PFSK-1 (cell line): ENCODE measurements around the gene WIF1.

Experiments
- FOXP2 ChIP-seq: optimal IDR thresholded peaks from 2 replicates; pipeline ENCODE3; 2011; ENCODE audit warnings: borderline replicate concordance, control low read depth, inconsistent platforms; ENCODE audit not compliant: insufficient read depth; ENCODE audit errors: extremely low read length, extremely low read depth
- POLR2AphosphoS5 ChIP-seq: IDR thresholded peaks from 2 replicates; pipeline ENCODE4 v1.6.1; 2012; ENCODE audit warnings: low read depth, mild to moderate bottlenecking, control low read depth, low read length, moderate library complexity
- SIN3A ChIP-seq: IDR thresholded peaks from 2 replicates; pipeline ENCODE4 v1.6.1; 2012; ENCODE audit warnings: mild to moderate bottlenecking, low read length, moderate library complexity, borderline replicate concordance; ENCODE audit not compliant: insufficient read depth
- TAF1 ChIP-seq: IDR thresholded peaks from 2 replicates; pipeline ENCODE4 v1.6.1; 2012; ENCODE audit warnings: low read length, control low read depth, borderline replicate concordance; ENCODE audit not compliant: insufficient read depth
- TF ChIP-seq, protein P1 (sequence below), 2 experiments: IDR thresholded peaks; 2 replicates each; pipeline versions ENCODE4 v1.6.1 to v1.8.0; 2011 to 2012; ENCODE audit warnings: low read depth in 2 of 2, low read length in 2 of 2, control low read depth in 1 of 2, inconsistent platforms in 1 of 2, mild to moderate bottlenecking in 1 of 2, moderate library complexity in 1 of 2; ENCODE audit not compliant: insufficient read depth in 1 of 2

The WIF1 gene

DNA sequence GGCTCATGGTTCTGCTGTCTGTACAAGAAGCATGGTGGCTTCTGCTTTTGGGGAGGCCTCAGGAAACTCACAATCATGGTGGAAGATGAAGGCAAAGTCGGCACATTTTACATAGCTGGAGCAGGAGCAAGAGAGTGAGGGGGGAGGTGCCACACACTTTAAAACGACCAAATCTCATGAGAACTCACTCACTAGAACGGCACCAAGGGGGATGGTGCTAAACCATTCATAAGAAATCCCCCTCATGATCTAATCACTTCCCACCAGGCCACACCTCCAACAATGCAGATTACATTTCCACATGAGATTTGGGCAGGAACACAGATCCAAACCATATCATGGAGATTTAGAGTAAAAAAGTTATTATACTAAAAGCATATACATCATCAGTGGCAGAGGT is 34.7 kb upstream of the WIF1 start:
- 0 out of 2 replicates have a peak, but pooled peaks have one; percentile 17 for TF ChIP-seq POLR2AphosphoS5
- TF ChIP-seq, protein P1, sequence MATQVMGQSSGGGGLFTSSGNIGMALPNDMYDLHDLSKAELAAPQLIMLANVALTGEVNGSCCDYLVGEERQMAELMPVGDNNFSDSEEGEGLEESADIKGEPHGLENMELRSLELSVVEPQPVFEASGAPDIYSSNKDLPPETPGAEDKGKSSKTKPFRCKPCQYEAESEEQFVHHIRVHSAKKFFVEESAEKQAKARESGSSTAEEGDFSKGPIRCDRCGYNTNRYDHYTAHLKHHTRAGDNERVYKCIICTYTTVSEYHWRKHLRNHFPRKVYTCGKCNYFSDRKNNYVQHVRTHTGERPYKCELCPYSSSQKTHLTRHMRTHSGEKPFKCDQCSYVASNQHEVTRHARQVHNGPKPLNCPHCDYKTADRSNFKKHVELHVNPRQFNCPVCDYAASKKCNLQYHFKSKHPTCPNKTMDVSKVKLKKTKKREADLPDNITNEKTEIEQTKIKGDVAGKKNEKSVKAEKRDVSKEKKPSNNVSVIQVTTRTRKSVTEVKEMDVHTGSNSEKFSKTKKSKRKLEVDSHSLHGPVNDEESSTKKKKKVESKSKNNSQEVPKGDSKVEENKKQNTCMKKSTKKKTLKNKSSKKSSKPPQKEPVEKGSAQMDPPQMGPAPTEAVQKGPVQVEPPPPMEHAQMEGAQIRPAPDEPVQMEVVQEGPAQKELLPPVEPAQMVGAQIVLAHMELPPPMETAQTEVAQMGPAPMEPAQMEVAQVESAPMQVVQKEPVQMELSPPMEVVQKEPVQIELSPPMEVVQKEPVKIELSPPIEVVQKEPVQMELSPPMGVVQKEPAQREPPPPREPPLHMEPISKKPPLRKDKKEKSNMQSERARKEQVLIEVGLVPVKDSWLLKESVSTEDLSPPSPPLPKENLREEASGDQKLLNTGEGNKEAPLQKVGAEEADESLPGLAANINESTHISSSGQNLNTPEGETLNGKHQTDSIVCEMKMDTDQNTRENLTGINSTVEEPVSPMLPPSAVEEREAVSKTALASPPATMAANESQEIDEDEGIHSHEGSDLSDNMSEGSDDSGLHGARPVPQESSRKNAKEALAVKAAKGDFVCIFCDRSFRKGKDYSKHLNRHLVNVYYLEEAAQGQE (IDR thresholded peaks at IDR 0.05; ENCODE audit: insufficient read depth in 1 of 2, low read depth in 2 of 2, low read length in 2 of 2): no peak
- no peak for TF ChIP-seq SIN3A

DNA sequence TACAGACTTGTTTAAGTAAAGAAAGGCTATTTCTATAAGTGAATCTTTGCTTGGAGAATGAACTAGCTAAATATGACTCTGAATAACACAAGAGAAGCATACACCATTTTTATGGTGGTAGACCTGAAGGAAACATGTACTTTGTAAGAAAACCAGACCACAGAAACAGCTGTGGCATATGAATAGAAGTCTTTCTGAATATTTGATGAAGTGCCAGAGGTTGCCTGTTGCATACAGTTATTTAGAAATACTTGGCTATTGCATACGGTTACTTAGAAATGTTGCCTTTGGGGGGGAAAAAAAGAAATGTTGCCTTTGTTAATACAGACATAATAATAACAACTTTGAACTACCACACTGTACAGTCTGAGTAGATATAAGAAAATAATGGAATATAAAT is 31.5 kb upstream of the WIF1 start:
- TF ChIP-seq, protein P1 (IDR thresholded peaks at IDR 0.05; ENCODE audit: insufficient read depth in 1 of 2, low read depth in 2 of 2, low read length in 2 of 2): no peak
- TF ChIP-seq FOXP2: no peak
- TF ChIP-seq TAF1: no peak
- TF ChIP-seq POLR2AphosphoS5: no peak
- no peak for TF ChIP-seq SIN3A

DNA sequence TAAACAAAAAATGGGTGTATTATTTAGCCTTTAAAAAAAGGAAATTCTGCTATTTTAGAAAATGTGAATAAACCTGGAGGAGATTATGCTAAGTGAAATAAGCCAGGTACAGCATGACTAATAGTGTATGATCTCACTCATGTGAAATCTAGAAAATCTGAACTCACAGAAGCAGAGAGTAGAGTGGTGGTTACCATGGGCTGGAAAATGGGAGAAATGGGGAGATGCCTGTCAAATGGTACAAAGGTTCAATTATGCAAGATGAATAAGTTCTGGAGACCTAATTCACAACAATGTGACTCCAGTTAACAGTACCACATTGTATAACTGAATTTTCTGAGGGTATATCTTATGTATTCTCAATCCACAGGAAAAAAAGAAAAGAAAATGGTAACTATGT is 30.9 kb upstream of the WIF1 start:
- TF ChIP-seq SIN3A (no peak), TAF1 (no peak), POLR2AphosphoS5 (no peak), FOXP2 (no peak)
- TF ChIP-seq, protein P1 (IDR thresholded peaks at IDR 0.05; ENCODE audit: insufficient read depth in 1 of 2, low read depth in 2 of 2, low read length in 2 of 2): no peak

DNA sequence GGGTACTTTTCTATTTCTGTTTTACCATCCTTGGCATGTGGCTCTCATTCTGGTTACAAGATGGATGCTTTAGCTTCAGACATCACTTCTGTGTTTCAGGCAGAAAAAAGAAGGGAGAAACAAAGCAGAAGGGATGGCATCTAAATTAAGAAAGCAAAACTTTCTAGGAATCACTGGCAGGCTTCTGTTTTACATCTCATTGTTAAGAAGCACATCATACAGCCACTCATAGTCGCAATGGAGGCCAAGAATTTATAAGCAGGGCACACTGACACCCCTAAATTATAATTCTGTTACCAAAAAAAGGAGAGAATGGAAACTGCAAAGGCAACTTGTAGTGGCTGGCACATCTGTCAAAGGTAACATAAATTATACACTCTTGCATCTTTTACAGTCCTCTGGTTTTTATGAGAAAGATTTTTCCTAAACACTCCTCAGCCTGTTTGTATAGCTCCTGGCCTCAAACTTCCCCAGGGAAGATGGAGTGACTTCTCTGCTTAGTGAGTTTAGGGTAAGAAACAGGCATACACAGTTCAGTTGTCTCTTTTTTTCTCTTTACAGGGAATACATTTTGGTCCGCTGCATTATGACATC is 26.3 kb upstream of the WIF1 start:
- TF ChIP-seq, protein P1 (IDR thresholded peaks at IDR 0.05; ENCODE audit: insufficient read depth in 1 of 2, low read depth in 2 of 2, low read length in 2 of 2): no peak
- TF ChIP-seq POLR2AphosphoS5 (no peak), FOXP2 (no peak), TAF1 (no peak), SIN3A (no peak)

DNA sequence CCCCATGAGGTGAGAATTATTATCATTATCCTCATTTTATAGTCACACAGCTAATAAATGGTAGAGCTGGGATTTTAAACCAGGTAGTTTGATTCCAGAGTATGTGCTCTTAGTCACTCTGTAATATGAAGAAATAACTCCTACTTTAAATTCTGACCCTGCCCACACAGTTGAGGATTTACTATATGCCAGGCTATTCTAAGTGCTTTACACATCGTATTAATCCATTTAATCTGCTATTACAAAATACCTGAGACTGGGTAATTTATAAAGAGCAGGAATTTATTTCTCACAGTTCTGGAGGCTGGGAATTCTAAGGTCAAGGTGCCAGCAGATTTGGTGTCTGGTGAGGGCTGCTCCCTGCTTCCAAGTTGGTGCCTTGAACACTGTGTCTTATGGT is 19.6 kb upstream of the WIF1 start:
- TF ChIP-seq, protein P1 (IDR thresholded peaks at IDR 0.05; ENCODE audit: insufficient read depth in 1 of 2, low read depth in 2 of 2, low read length in 2 of 2): no peak
- TF ChIP-seq FOXP2 (no peak), SIN3A (no peak), POLR2AphosphoS5 (no peak), TAF1 (no peak)
